ENCODE results near the gene TBL1XR1.

TBL1XR1 gene

GRCh38 chr3:177135841-177136492, 61.3 kb downstream of the TBL1XR1 start:
- H3K9me3 Mint-ChIP-seq = no peaks in the 10 kb centered on the region
- H3K4me3 Mint-ChIP-seq = no peak overlapping the region
- no peaks in the 10 kb centered on the region for H3K27me3 Mint-ChIP-seq

GRCh38 chr3:177134816-177135210, 62.5 kb downstream of the TBL1XR1 start:
- H3K4me1 Mint-ChIP-seq (ENCODE audit: low read depth) = peaks cover 57% of the 10 kb centered on the region
- no peaks in the 10 kb centered on the region for H3K27me3 Mint-ChIP-seq
- H3K4me3 Mint-ChIP-seq = no peak overlapping the region
- peak overlapping the region; percentile 26 for H3K27ac Mint-ChIP-seq
- peaks cover 47% of the 10 kb centered on the region for H3K36me3 Mint-ChIP-seq (ENCODE audit: low read depth)
- H3K9me3 Mint-ChIP-seq = no peaks in the 10 kb centered on the region
- intact Hi-C loops (cut with micrococcal nuclease) = no loop called here

More at GRCh38 chr3:177135841-177136492, 61.3 kb downstream of the TBL1XR1 start:
- Mint-ChIP-seq H3K4me1 (ENCODE audit: low read depth) (peaks cover 57% of the 10 kb centered on the region), H3K27ac (no peak overlapping the region), H3K36me3 (ENCODE audit: low read depth) (peaks cover 40% of the 10 kb centered on the region)
- intact Hi-C loops (cut with micrococcal nuclease) = no loop called here

- Mint-ChIP-seq H3K36me3 (ENCODE audit: low read depth) (peaks cover 45% of the 10 kb centered on the region), H3K9me3 (no peaks in the 10 kb centered on the region)
Observed at GRCh38 chr3:177133860-177134815, 63.1 kb downstream of the TBL1XR1 start.

GRCh38 chr3:177131927-177132636, 65.2 kb downstream of the TBL1XR1 start:
- Mint-ChIP-seq H3K36me3 (ENCODE audit: low read depth) (peaks cover 38% of the 10 kb centered on the region), H3K4me1 (ENCODE audit: low read depth) (peaks cover 46% of the 10 kb centered on the region), H3K27ac (peak overlapping the region; percentile 5)

More at GRCh38 chr3:177133860-177134815, 63.1 kb downstream of the TBL1XR1 start:
- peak overlapping the region; percentile 32 for H3K4me3 Mint-ChIP-seq
- no peaks in the 10 kb centered on the region for H3K27me3 Mint-ChIP-seq
- intact Hi-C loops (cut with micrococcal nuclease) = no loop called here
- H3K27ac Mint-ChIP-seq = peak overlapping the region; percentile 26
- H3K4me1 Mint-ChIP-seq (ENCODE audit: low read depth) = peaks cover 56% of the 10 kb centered on the region

GRCh38 chr3:177127008-177127407, 70.3 kb downstream of the TBL1XR1 start:
- H3K4me1 Mint-ChIP-seq (ENCODE audit: low read depth) = peaks cover 35% of the 10 kb centered on the region

More at GRCh38 chr3:177131927-177132636, 65.2 kb downstream of the TBL1XR1 start:
- no peaks in the 10 kb centered on the region for H3K27me3 Mint-ChIP-seq
- intact Hi-C loops (cut with micrococcal nuclease) = no loop called here
- H3K9me3 Mint-ChIP-seq = no peaks in the 10 kb centered on the region
- H3K4me3 Mint-ChIP-seq = no peak overlapping the region

GRCh38 chr3:177126015-177126773, 71.1 kb downstream of the TBL1XR1 start:
- Mint-ChIP-seq H3K36me3 (ENCODE audit: low read depth) (peaks cover 19% of the 10 kb centered on the region), H3K27me3 (no peaks in the 10 kb centered on the region), H3K4me3 (no peak overlapping the region), H3K27ac (no peak overlapping the region), H3K9me3 (no peaks in the 10 kb centered on the region), H3K4me1 (ENCODE audit: low read depth) (peaks cover 39% of the 10 kb centered on the region)
- intact Hi-C loops (cut with micrococcal nuclease) = no loop called here

More at GRCh38 chr3:177127008-177127407, 70.3 kb downstream of the TBL1XR1 start:
- H3K9me3 Mint-ChIP-seq = no peaks in the 10 kb centered on the region
- H3K4me3 Mint-ChIP-seq = no peak overlapping the region
- peaks cover 21% of the 10 kb centered on the region for H3K36me3 Mint-ChIP-seq (ENCODE audit: low read depth)
- intact Hi-C loops (cut with micrococcal nuclease) = no loop called here
- no peaks in the 10 kb centered on the region for H3K27me3 Mint-ChIP-seq
- H3K27ac Mint-ChIP-seq = no peak overlapping the region

- Mint-ChIP-seq H3K9me3 (no peaks in the 10 kb centered on the region), H3K27ac (no peak overlapping the region), H3K4me1 (ENCODE audit: low read depth) (peaks cover 42% of the 10 kb centered on the region), H3K36me3 (ENCODE audit: low read depth) (peaks cover 12% of the 10 kb centered on the region), H3K4me3 (no peak overlapping the region), H3K27me3 (no peaks in the 10 kb centered on the region)
- intact Hi-C loops (cut with micrococcal nuclease) = no loop called here
Observed at GRCh38 chr3:177124882-177125281, 72.4 kb downstream of the TBL1XR1 start.

- Mint-ChIP-seq H3K36me3 (ENCODE audit: low read depth) (peaks cover 7% of the 10 kb centered on the region), H3K4me1 (ENCODE audit: low read depth) (peaks cover 38% of the 10 kb centered on the region), H3K27ac (no peak overlapping the region), H3K9me3 (no peaks in the 10 kb centered on the region), H3K27me3 (no peaks in the 10 kb centered on the region), H3K4me3 (no peak overlapping the region)
- intact Hi-C loops (cut with micrococcal nuclease) = no loop called here
Observed at GRCh38 chr3:177123822-177124221, 73.5 kb downstream of the TBL1XR1 start.

GRCh38 chr3:177122183-177122856, 75.0 kb downstream of the TBL1XR1 start:
- no peak overlapping the region for H3K4me3 Mint-ChIP-seq
- peaks cover 41% of the 10 kb centered on the region for H3K4me1 Mint-ChIP-seq (ENCODE audit: low read depth)
- H3K27me3 Mint-ChIP-seq = no peaks in the 10 kb centered on the region
- no peak overlapping the region for H3K27ac Mint-ChIP-seq
- intact Hi-C loops (cut with micrococcal nuclease) = no loop called here
- H3K9me3 Mint-ChIP-seq = no peaks in the 10 kb centered on the region
- H3K36me3 Mint-ChIP-seq (ENCODE audit: low read depth) = no peaks in the 10 kb centered on the region

GRCh38 chr3:177119829-177120228, 77.5 kb downstream of the TBL1XR1 start:
- Mint-ChIP-seq H3K27ac (no peak overlapping the region), H3K27me3 (no peaks in the 10 kb centered on the region), H3K4me1 (ENCODE audit: low read depth) (peaks cover 48% of the 10 kb centered on the region), H3K9me3 (no peaks in the 10 kb centered on the region), H3K4me3 (no peak overlapping the region), H3K36me3 (ENCODE audit: low read depth) (no peaks in the 10 kb centered on the region)
- intact Hi-C loops (cut with micrococcal nuclease) = no loop called here

- Mint-ChIP-seq H3K9me3 (no peaks in the 10 kb centered on the region), H3K27ac (no peak overlapping the region), H3K4me1 (ENCODE audit: low read depth) (peaks cover 43% of the 10 kb centered on the region), H3K27me3 (no peaks in the 10 kb centered on the region), H3K4me3 (no peak overlapping the region), H3K36me3 (ENCODE audit: low read depth) (peaks cover 7% of the 10 kb centered on the region)
- intact Hi-C loops (cut with micrococcal nuclease) = no loop called here
Observed at GRCh38 chr3:177114253-177114652, 83.0 kb downstream of the TBL1XR1 start.

- peaks cover 40% of the 10 kb centered on the region for H3K4me1 Mint-ChIP-seq (ENCODE audit: low read depth)
- no peak overlapping the region for H3K27ac Mint-ChIP-seq
- intact Hi-C loops (cut with micrococcal nuclease) = no loop called here
- peaks cover 7% of the 10 kb centered on the region for H3K36me3 Mint-ChIP-seq (ENCODE audit: low read depth)
- no peak overlapping the region for H3K4me3 Mint-ChIP-seq
- no peaks in the 10 kb centered on the region for H3K27me3 Mint-ChIP-seq
- no peaks in the 10 kb centered on the region for H3K9me3 Mint-ChIP-seq
Observed at GRCh38 chr3:177111541-177111949, 85.7 kb downstream of the TBL1XR1 start.

GRCh38 chr3:177110895-177111294, 86.4 kb downstream of the TBL1XR1 start:
- peaks cover 38% of the 10 kb centered on the region for H3K4me1 Mint-ChIP-seq (ENCODE audit: low read depth)
- no peak overlapping the region for H3K27ac Mint-ChIP-seq
- H3K4me3 Mint-ChIP-seq = no peak overlapping the region

More at GRCh38 chr3:177110895-177111294, 86.4 kb downstream of the TBL1XR1 start:
- no peaks in the 10 kb centered on the region for H3K9me3 Mint-ChIP-seq
- H3K36me3 Mint-ChIP-seq (ENCODE audit: low read depth) = peaks cover 7% of the 10 kb centered on the region
- intact Hi-C loops (cut with micrococcal nuclease) = no loop called here
- no peaks in the 10 kb centered on the region for H3K27me3 Mint-ChIP-seq
